Coronary artery (tissue), 2 donors: ENCODE measurements around the gene DYNC2H1.

Experiments used
- DNase-seq: peaks from one replicate; pipeline ENCODE4 v3.0.0-alpha.2; 2017; ENCODE audit warnings: low spot score
- H3K27ac ChIP-seq, 2 donors: fragments of 200-600 bp; sonication (generic); one replicate each; pipeline ENCODE4 v1.5.1; 2016 to 2019
- H3K4me3 ChIP-seq: fragments of 200-600 bp; sonication (generic); 2 replicates; pipeline ENCODE4 v1.5.1; 2016; ENCODE audit warnings: mild to moderate bottlenecking, moderate library complexity
- TF ChIP-seq, protein P1 (sequence below): fragments of 200-600 bp; sonication (generic); IDR thresholded peaks from one replicate; pipeline ENCODE4 v1.5.1; 2019; ENCODE audit warnings: antibody characterized with exemption

The DYNC2H1 gene

DNA sequence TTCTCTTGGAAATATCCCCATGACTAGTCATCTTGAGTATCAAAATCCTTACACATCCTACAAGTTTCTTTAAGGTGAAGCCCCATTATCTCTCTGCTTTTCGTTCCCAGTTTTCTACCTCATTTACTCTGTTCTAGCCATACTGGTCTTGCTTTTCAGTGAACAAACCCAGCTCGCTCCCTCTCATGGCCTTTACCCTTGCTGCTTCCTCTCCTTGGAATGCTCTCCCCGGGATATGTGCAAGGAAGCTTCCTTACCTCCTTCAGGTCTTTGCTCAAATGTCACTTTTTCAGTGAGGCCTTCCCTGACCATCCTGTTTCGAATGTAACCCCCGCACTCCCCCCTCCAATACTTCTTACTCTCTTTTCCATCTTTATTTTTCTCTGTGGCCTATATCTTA is 331.8 kb downstream of the DYNC2H1 start:
- TF ChIP-seq, protein P1, sequence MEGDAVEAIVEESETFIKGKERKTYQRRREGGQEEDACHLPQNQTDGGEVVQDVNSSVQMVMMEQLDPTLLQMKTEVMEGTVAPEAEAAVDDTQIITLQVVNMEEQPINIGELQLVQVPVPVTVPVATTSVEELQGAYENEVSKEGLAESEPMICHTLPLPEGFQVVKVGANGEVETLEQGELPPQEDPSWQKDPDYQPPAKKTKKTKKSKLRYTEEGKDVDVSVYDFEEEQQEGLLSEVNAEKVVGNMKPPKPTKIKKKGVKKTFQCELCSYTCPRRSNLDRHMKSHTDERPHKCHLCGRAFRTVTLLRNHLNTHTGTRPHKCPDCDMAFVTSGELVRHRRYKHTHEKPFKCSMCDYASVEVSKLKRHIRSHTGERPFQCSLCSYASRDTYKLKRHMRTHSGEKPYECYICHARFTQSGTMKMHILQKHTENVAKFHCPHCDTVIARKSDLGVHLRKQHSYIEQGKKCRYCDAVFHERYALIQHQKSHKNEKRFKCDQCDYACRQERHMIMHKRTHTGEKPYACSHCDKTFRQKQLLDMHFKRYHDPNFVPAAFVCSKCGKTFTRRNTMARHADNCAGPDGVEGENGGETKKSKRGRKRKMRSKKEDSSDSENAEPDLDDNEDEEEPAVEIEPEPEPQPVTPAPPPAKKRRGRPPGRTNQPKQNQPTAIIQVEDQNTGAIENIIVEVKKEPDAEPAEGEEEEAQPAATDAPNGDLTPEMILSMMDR = no peak
- Histone ChIP-seq H3K4me3 (no peak overlapping the region), H3K27ac (no peak overlapping the region)
- no peak for DNase-seq

DNA sequence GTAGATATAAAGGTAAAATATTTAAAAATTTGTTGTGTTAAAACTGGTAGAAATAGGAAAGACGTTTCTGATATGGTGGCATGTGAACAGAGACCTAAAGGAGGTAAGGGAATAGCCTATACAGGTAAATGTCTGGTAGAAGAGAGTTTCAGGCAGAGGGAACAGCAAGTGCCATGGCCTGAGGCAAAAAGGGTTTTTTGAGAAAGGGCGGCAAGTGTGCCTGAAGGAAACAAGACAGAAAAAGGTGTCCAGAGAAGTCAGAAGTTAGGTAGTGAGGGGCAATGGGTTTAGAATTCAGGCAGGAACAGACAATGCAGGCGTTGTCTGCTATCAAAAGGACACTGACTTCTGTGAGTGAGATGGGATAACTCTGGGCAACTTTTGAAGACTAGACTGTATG is 339.7 kb downstream of the DYNC2H1 start:
- no peak for DNase-seq
- Histone ChIP-seq H3K27ac (no peak overlapping the region), H3K4me3 (no peak overlapping the region)
- TF ChIP-seq, protein P1 = no peak

DNA sequence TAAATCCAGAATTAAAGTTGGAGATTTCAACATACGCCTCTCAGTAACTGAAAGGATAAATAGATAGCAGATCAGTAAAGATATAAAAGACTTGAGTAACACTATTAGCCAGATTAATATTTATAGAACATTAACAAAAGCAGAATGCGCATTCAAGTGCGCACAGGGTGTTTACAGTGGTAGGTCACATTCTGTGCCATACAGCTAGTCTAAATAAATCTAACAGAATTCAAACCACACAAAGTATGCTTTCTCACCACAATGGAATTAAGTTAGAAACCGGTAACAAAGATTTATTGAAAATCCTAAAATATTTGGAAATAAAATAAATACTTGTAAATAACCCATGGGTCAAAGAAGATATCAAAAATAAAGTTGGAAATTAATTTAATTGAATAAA is 341.0 kb downstream of the DYNC2H1 start:
- TF ChIP-seq, protein P1 = no peak
- H3K27ac ChIP-seq = no peak overlapping the region
- no peak for DNase-seq

DNA sequence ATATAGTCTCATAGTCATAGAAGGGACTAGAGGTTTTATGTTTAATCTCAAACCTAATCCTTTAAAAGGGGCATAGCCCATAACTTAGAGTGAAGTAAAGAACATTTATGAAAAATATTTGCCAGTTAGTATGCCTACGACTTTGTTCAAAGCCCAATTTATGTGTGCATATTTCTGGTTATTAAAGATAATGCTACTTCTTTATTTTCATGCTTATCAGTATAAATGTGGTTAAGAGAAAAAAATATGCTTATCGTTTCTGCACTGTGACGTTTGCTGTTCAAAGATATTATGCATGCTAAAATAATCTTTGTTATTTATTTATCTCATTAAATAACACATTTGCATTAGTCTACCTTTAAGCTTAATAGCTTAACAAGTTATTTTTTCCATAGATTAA is 343.9 kb downstream of the DYNC2H1 start:
- TF ChIP-seq, protein P1 = no peak
- H3K27ac ChIP-seq = no peak overlapping the region
- no peak for DNase-seq
- H3K4me3 ChIP-seq = no peak overlapping the region

More for the DNA sequence above, 341.0 kb downstream of the DYNC2H1 start:
- no peak overlapping the region for H3K4me3 ChIP-seq

DNA sequence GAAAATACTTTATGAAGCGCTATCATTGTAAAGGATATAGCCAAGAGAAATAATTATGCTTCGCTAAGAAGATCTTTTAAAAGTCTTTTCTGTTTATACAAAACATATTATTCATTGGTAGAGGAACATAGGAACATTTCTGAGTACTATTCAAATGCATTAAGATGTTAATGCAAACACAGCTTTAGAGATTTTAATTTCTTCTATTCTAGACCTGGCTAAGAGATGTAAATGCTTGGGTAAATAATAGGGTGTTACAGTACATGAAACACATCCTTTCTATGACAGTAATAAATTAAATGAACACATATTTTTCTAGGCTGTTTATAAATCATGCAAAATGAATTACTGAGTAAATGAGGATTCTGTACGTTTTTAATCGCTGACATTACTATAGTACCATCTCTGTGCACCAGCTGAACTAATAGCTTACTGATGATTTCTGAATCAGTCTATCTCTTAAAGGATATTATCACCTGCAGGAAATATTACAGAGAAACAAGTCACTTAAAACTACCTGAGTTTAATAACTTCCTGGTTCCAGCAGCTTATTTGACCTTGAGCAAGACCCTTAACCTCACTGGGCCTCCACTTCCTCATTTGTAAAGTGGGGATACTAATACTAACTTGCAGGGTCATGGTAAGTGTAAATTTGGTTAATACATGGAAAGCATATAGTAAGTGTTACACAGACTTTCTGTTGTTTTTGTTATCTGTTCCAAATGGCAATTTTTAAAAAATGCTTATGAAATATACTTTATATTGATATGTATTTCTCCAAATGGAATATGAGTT is 344.9 kb downstream of the DYNC2H1 start:
- Histone ChIP-seq H3K4me3 (no peak overlapping the region), H3K27ac (no peak overlapping the region)
- TF ChIP-seq, protein P1 = no peak
- no peak for DNase-seq

DNA sequence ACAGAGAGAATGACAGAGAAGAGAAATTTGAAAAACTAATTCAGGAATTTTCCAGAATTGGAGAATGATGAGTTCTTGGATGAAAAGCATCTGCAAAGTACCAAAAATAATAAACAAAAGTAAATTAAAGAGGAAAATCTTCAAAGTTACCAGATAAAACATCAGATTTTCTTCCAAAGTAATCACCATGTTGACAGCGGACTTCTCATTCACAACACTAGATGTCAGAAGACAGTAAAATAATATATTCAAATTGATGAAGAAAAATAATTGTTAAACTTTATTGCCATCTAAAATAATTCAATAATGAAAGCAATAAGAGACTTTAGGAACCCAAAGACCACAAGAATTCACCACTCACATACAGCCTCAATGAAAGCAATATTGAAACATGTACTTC is 355.2 kb downstream of the DYNC2H1 start:
- Histone ChIP-seq H3K4me3 (no peak overlapping the region), H3K27ac (no peak overlapping the region)
- DNase-seq = no peak
- TF ChIP-seq, protein P1 = no peak

DNA sequence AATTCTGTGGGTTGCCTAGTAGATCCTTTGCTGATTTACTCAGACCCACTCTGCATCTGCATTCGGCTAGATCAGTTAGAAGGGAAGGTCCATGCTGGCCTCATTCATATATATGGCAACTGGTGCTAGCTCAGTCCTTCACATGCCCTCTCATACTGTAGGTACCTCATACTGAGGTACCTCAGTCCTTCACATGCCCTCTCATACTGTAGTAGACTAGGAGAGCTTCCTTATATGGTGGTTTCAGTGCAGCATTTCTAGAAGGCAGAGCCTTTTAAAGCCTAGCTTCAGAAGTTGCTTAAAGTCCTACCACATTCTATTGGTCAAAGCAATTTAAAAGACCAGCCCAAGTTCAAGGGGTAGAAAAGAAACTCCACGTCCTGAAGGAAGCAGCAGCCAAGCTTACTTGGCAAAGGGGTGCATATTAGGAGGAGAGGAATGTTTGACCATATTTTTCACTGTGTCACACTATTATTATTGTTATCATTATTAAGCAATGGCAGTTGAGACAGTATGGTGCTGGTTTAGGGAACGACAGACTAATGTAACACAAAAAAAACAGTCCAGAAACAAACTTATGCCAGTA is 356.4 kb downstream of the DYNC2H1 start:
- Histone ChIP-seq H3K4me3 (no peak overlapping the region), H3K27ac (no peak overlapping the region)
- TF ChIP-seq, protein P1 = no peak
- DNase-seq = no peak
